ENCODE data around the gene AGAP1.
"Not testable (repeated sequence)": the region's sequence is repeated elsewhere in the genome, so short reads cannot be mapped to it uniquely, and the experiment has no call there.

Gene AGAP1

GRCh38 chr2:235945608-235946140 is 451.8 kb downstream of the AGAP1 start:
- no peak for DNase-seq (ENCODE audit: low read depth)

DNA sequence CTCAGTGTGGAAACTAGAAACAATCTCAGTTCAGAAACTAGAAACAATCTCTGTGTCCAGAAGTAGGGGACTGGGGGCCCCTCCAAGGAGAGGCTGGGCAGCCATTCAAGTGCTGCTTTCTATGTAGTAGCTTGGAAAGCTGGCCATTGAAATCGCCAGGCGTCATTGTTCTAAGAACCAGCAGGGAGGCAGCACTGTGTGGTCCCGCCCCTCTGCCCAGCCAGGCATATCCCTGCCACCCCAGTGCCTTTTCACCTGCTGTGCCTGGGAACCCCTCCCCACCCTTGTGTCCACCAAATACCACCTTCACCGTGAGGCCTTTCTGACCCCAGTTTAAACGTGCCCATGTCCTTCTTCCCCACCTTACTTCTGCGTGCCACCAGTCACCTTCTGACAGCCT is 452.7 kb downstream of the AGAP1 start:
- DNase-seq (ENCODE audit: low read depth), result no peak

DNA sequence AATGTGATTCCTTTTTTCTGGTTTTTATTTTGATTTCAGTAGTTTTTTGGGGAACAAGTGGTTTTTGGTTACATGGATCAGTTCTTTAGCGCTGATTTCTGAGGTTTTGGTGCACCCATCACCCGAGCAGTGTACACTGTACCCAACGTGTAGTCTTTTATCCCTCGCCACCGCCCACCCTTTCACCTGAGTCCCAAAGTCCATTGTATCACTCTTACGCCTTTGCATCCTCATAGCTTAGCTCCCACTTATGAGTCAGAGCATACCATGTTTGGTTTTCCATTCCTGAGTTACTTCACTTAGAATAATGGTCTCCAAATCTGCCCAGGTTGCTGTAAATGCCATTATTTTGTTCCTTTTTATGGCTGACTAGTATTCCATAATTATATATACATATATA is 453.2 kb downstream of the AGAP1 start:
- not testable (repeated sequence) for DNase-seq (ENCODE audit: low read depth)

DNA sequence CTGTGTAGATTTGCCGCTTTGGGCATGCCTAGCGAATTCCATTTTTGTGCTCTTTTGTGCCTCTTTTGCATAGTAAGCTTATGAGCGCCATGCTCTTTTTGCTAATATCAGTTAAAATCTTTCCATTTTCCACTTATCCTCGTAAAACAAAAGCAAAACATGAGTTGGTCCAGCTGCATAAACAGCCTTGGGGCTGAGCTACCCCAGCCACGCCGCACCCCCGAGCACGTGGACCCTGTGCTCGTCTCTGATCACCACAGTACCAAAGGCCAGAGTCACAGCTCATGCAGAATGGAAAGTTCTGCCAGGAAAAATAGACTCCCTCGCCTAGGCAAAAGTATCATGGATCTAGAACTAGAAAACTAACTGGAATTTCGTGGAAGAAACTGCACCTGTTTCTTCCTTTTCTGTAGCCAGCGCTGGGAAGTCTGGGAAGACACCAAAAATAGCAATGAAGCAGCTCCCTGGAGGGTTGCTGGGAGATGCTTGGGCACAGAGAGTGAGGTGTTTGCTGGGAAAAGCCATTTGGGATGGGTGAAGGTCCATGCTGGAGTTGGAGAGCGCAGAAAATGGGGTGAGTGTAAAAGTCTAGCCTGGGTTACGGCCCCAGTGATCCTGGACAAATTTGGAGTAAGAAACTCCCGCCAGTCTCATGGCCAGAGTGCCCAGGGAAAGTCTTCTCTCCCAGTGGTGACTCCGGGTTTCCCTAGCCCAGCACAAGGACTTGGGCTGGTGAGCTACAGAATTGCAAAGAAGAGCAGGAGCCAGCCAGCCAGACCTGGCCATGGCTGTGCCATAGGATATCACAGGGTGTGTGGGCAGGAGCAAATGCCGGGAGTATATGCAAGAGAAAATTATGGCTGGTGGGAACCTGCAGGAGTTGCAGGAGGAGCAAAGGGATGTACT is 456.0 kb downstream of the AGAP1 start:
- no peak for DNase-seq (ENCODE audit: low read depth)

DNA sequence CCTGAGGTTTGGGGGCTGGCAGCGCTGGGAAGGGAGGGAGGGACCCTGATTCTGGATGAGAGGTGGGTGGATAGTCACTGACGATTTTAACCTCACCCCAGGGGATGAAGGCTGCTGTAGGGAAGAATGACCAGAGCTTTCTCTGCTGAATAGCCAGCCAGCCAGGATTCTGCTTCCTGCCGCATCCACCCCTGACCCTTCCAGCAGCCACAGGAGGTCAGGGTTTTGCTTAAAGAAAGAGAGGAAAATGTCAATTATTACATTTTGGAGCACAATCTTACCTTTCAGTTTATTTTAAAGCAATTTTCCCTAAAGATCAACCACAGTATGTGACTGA is 456.6 kb downstream of the AGAP1 start:
- DNase-seq (ENCODE audit: low read depth), result no peak

GRCh38 chr2:235951493-235951892 is 457.6 kb downstream of the AGAP1 start:
- DNase-seq (ENCODE audit: low read depth), result no peak

GRCh38 chr2:235951982-235952381 is 458.1 kb downstream of the AGAP1 start:
- no peak for DNase-seq (ENCODE audit: low read depth)

DNA sequence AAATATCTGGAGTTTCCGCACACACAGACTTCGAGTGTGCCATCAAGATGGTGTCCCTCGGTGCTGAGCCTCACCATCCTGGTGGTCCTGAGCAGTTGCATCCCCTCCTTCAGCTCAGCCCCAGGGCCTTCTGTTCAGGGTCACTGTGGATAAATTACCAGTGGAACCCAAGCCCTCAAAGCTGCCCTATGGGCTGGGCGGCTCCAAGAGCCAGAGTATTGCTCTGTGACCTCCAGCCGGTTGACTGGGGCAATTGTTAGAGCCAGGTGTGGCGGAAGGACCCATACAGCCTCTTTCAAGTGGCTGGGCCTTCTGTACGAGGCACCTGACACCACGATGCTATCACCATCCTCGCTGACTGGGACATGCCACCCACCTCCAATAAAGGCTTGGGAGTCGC is 458.9 kb downstream of the AGAP1 start:
- no peak for DNase-seq (ENCODE audit: low read depth)

GRCh38 chr2:235954281-235954680 is 460.4 kb downstream of the AGAP1 start:
- DNase-seq (ENCODE audit: low read depth), result no peak

- DNase-seq (ENCODE audit: low read depth), result no peak
These were observed 461.1 kb downstream of the AGAP1 start for GRCh38 chr2:235954888-235955480.

DNA sequence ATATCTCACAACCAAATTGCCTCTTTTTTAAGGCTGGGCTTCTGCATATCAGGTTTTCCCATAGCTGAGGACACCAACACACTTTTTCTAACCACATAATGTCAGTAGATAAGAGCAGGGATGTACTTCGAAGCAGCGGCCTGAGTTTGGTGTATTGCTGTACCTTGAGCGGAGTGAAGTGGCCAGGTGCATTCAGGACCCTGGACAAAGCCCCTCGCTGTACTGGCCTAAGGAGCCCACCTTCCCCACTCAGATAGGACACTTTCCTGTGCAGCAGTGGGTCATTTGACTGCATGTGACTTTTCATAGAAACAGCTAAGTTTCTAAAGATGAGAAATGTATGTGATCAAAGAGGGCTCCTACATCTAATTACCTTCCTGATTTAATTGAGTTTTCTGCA is 461.8 kb downstream of the AGAP1 start:
- DNase-seq (ENCODE audit: low read depth), result no peak

DNA sequence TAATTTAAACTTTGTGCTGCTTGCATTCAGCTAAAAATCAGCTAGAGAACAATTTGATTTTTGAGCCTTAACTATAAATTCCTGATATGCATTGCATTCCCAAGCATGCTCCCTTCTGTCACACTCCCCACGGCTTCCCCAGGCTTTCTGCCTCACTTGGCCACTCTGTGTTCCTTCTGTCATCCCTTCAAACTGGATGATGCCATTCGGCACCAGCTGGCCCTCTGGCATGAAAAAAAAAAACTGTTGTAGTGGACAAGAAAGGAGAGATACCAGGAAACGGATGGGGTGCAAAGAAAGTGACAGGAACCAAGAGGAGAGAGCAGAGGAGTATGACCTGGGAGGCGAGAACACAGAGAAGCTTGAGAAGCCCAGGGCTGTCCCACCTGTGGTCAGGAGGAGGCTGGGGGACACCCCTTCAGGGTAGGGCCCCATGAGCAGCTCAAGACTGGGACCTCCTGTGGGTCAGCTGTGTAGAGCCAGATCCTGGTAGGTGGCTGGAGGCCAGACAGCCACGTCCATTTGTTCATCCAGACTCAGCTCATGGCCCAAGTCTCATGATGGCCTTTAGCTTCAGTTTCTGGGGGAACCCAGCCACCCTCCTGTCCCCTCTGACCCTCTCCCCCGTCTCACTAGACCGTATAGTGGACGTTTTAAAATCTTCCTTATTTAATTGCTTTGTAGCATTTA is 462.6 kb downstream of the AGAP1 start:
- no peak for DNase-seq (ENCODE audit: low read depth)

- DNase-seq (ENCODE audit: low read depth), result no peak
These were observed 463.4 kb downstream of the AGAP1 start for GRCh38 chr2:235957251-235957650.

DNA sequence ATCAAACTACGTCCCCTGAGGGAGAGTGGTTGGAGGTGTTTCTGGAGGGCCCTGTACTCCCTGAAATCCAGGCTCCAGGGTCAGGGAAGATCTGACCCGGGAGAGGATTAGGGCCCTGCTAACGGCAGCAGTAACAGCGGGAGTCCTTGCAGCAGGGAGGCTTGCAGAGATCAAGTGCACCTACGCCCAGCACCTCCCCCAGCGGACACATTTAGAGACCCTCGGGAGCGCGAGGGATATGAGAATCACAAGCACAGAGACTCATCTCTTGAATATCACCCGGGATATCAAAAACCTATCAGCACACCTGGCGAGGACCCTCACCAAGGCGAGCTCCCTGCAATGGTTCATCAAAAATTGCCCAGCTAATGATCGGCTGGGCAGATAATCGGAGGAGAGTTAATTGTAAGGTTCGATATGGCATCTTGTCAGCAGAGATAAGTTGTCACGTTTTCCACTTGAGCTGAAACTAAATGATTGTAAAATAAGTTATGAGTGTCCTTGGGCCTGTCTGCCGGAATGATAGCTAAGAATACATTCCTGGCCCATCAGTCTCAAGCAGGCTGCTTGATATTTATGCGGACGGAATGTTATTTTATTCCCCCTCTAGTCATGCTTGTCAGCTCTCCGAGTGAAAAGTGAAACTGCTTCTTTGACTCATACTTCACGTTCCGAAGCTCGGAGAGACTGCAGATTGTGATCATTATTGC is 464.5 kb downstream of the AGAP1 start:
- no peak for DNase-seq (ENCODE audit: low read depth)

- DNase-seq (ENCODE audit: low read depth), result no peak
These were observed 465.1 kb downstream of the AGAP1 start for GRCh38 chr2:235958931-235959410.

DNA sequence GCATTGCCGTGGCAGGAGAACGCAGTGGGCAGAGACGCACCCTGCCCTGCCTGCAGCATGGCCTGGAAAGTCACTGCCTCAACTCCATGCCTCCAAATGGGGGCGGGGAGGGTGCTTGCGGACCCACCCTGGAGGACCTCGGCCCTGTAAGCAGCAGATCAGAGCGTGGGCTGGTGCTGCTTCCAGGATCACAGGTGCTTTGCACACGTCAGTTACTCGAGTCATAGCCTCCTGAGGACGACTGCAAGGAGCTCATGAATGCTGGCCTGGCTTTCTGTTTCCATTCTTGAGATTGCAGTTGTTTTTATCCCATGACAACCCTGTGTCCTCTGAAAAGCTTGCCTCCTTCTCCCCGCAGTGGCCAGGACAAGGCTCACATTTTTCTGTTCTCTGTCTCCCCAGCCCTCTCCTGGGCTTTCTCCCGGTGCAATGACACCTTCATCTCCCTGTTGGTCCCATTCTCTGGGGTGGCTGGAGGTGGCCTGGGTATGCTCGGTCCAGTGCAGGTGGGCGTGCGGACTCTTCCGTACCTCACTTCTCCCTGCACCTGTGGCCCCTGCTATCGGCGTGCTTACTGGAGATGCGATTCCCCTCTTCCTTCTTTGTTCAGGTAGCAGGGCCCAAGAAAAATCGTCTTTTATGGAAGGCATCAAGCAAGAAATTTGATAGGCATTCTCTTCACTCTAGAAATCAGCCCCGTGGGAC is 466.3 kb downstream of the AGAP1 start:
- no peak for DNase-seq (ENCODE audit: low read depth)

DNA sequence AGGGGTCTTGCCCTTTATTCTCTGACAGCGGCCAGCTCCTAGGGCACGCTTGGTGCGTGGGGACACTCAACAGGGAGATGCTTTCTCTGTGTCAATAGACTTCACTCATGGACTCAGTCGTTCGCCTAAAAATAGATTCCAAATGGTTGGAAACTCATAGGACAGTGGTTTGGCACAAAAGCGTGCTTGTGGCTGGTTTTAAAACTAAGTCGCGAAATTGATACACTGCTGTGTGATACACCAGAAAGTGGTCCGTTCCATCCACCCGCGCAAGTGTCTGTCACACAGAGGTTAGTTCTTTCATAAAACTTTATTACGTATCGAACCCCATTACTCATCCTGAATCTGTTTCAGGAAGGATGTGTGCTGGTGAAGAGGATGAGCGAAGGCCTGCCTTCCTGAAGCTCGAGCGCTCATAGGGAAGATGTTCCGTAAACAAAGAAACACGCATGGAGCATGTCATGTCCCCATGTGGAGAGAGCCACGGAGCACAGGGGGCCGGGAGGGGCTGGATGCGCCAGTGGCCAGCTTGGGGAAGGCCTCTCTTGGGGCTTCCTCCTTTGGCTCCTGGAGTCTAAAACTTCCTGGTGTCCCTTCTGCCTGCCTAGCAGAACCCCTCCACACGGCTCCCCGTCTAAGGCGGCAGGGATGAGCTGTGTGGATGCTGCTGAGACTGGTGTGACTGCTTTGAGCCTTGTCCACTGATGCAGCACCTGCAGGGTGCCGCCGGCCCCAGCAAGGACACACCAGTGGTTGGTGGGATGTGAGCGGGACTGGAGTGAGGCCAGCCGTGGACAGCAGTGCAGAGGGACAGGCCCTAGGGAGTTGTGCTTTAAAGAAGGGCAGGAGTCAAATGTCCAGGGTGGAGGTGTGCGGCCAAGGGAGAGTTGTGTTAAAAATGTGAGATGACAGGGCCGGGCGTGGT is 467.1 kb downstream of the AGAP1 start:
- DNase-seq (ENCODE audit: low read depth), result no peak

GRCh38 chr2:235961711-235962110 is 467.9 kb downstream of the AGAP1 start:
- no peak for DNase-seq (ENCODE audit: low read depth)

GRCh38 chr2:235963853-235964577 is 470.2 kb downstream of the AGAP1 start:
- DNase-seq (ENCODE audit: low read depth), result no peak

All from GM04504 (cell line).